Right renal cortex interstitium (tissue), 3 donors: Measurements from ENCODE around the gene ELK1. TPM values are rescaled to one million over a fixed set of nuclear protein-coding genes. Genes with fewer than 3 reads are reported as not detected.

ENCODE experiments used
- polyA plus RNA-seq, 3 donors: library from polyadenylated mRNA; unstranded; fragments of 120-200 nt; gene quantifications; one replicate each; pipeline ENCODE4 v1.2.1, GENCODE V29; 2013; ENCODE audit not compliant: insufficient read length in 3 of 3

Gene ELK1
- polyA plus RNA-seq, 3 donors: 23.3 to 27.8 (median 25.0) TPM

Other genes with a start within 250 kb of the ELK1 start
- 10 to 100 TPM; 13.6 to 14.4 (median 13.7) TPM for gene ZNF41, start 167.3 kb downstream of the ELK1 start, polyA plus RNA-seq
- 10 to 100 TPM; 49.6 to 62.6 (median 56.5) TPM for gene ARAF, start 89.4 kb downstream of the ELK1 start, polyA plus RNA-seq
- gene TIMP1, start 68.1 kb downstream of the ELK1 start, polyA plus RNA-seq: 10 to 100 TPM; 72.6 to 82.2 (median 79.6) TPM
- gene SYN1, start 30.7 kb downstream of the ELK1 start, polyA plus RNA-seq: 1 to 10 TPM; 5.6 to 6.5 (median 6.4) TPM
- 1 to 10 TPM in 2 of 3 donors, under 1 TPM in 1; 0.68 to 1.9 (median 1.3) TPM for gene CFP, start 20.6 kb downstream of the ELK1 start, polyA plus RNA-seq
- gene UXT, start 8.6 kb upstream of the ELK1 start, polyA plus RNA-seq: 100 to 1,000 TPM; 115 to 118 (median 116) TPM
- gene ZNF81, start 186.3 kb upstream of the ELK1 start, polyA plus RNA-seq: 1 to 10 TPM; 6.7 to 8.2 (median 6.8) TPM